ENCODE results near the gene ADORA1. TPM values are rescaled to one million over a fixed set of nuclear protein-coding genes. Genes with fewer than 3 reads are reported as not detected.

Gene ADORA1
- total and polyA plus RNA-seq, 2 donors (not counting 3 experiments of a cell fraction or from before 2014, with no cell fraction given) = 0.15 TPM; not detected in 1

- no peaks in the 10 kb centered on the region for H3K27me3 ChIP-seq (ENCODE audit: control insufficient read depth in 2 of 2, insufficient read depth in 2 of 2, low read length in 2 of 2)
- dilution Hi-C loops (cut with MboI; ENCODE audit: extremely low pct_ligation_motif_present, low sequenced_read_pairs) = no loop called here
- no peaks in the 10 kb centered on the region for H4K20me1 ChIP-seq (replicated peaks; ENCODE audit: control insufficient read depth, extremely low read depth, insufficient read depth, low read length)
- no peaks in the 10 kb centered on the region for H3K4me1 ChIP-seq (ENCODE audit: control insufficient read depth, extremely low read depth, insufficient read depth, low read length)
- H3K9me1 ChIP-seq (replicated peaks; ENCODE audit: control insufficient read depth, extremely low read depth, insufficient read depth, low read length) = no peaks in the 10 kb centered on the region
- no TSS peak for BruUV-seq (replicated peaks)
- FAIRE-seq = no peak
- ChIA-PET CTCF (interaction anchor here (0.9 to 6.6 kb wide), 28 partner anchors 10 to 132 kb away, joined by 3 to 317 read pairs (median 8); partner anchors contain the start of gene ADORA1), POLR2A (no interaction called here)
- intact Hi-C loops (cut with micrococcal nuclease) = loop anchor here (1.0 kb wide), 3 partner anchors 45 to 132 kb away; no protein-coding TSS in a partner anchor
- H3K9ac ChIP-seq (replicated peaks; ENCODE audit: extremely low read depth, insufficient read depth, low read length) = no peak overlapping the region
- no peak overlapping the region for H2AFZ ChIP-seq (ENCODE audit: low read depth, low read length)
- no peaks in the 10 kb centered on the region for H3K9me3 ChIP-seq (replicated peaks; ENCODE audit: control insufficient read depth, insufficient read depth, low read length)
- H3K4me2 ChIP-seq (ENCODE audit: insufficient read depth, low read length) = no peak overlapping the region
- H3K36me3 ChIP-seq (ENCODE audit: control insufficient read depth in 2 of 2, extremely low read depth in 1 of 2, insufficient read depth in 2 of 2, low read length in 2 of 2) = no peaks in the 10 kb centered on the region
- DNase-seq (ENCODE audit: low read depth, low spot score) = no peak
- H3K27ac ChIP-seq (ENCODE audit: insufficient read depth, low read depth, low read length) = no peak overlapping the region
- no peak for TF ChIP-seq EZH2 (IDR thresholded peaks at IDR 0.05; ENCODE audit: borderline replicate concordance, low read depth, low read length, severe bottlenecking)
- no peak for TF ChIP-seq CTCF (IDR thresholded peaks at IDR 0.05; ENCODE audit: extremely low read depth in 1 of 2, insufficient read depth in 1 of 2, low read depth in 1 of 2, low read length in 2 of 2)
- no peaks in the 10 kb centered on the region for H3K79me2 ChIP-seq (ENCODE audit: control insufficient read depth, insufficient read depth, low read length)
- no peak overlapping the region for H3K4me3 ChIP-seq (replicated peaks in 1 of 3; ENCODE audit: insufficient read depth in 1 of 3, low read depth in 1 of 3, low read length in 3 of 3)
These were observed 44.0 kb downstream of the ADORA1 start for GRCh38 chr1:203171341-203172183.
